Measurements from ENCODE around the gene AFMID. TPM values are rescaled to one million over a fixed set of nuclear protein-coding genes. Genes with fewer than 3 reads are reported as not detected.

The AFMID gene
- total and polyA plus RNA-seq, 9 of the 15 experiments (the other 6 are each of a cell fraction or from before 2014, with no cell fraction given), result 62.1 to 188 (median 74.4) TPM

DNA sequence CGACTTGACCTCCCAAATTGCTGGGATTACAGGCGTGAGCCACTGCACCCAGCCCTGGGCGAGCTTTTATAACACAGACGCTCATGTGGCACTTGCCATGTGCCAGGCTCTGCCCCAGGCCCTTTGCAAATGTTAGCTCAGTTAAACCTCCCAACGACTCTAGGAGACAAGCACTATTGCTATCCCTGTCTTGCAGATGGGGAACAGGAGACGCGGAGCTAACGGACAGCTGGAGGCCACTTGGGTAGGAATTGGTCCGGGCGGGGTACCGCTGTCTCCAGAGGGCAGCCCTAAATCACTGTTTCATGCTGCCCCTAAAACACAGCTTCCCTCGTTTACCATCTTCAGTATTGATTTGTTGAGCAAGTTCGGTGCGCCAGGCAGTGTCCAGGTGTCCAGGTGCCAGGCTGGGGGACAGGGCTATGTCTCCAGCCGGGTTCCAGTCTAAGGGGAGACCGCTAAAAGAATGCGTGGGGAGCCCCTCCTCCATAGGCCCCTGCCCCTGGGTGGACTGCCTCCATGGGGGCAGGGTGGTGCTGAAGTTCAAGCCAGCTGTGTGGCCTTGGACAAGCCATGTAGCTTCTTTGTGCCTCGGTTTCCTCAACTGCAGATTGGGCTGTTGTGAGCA, 68.0 kb downstream of the AFMID start (continued):
- TF ChIP-seq, protein P1, sequence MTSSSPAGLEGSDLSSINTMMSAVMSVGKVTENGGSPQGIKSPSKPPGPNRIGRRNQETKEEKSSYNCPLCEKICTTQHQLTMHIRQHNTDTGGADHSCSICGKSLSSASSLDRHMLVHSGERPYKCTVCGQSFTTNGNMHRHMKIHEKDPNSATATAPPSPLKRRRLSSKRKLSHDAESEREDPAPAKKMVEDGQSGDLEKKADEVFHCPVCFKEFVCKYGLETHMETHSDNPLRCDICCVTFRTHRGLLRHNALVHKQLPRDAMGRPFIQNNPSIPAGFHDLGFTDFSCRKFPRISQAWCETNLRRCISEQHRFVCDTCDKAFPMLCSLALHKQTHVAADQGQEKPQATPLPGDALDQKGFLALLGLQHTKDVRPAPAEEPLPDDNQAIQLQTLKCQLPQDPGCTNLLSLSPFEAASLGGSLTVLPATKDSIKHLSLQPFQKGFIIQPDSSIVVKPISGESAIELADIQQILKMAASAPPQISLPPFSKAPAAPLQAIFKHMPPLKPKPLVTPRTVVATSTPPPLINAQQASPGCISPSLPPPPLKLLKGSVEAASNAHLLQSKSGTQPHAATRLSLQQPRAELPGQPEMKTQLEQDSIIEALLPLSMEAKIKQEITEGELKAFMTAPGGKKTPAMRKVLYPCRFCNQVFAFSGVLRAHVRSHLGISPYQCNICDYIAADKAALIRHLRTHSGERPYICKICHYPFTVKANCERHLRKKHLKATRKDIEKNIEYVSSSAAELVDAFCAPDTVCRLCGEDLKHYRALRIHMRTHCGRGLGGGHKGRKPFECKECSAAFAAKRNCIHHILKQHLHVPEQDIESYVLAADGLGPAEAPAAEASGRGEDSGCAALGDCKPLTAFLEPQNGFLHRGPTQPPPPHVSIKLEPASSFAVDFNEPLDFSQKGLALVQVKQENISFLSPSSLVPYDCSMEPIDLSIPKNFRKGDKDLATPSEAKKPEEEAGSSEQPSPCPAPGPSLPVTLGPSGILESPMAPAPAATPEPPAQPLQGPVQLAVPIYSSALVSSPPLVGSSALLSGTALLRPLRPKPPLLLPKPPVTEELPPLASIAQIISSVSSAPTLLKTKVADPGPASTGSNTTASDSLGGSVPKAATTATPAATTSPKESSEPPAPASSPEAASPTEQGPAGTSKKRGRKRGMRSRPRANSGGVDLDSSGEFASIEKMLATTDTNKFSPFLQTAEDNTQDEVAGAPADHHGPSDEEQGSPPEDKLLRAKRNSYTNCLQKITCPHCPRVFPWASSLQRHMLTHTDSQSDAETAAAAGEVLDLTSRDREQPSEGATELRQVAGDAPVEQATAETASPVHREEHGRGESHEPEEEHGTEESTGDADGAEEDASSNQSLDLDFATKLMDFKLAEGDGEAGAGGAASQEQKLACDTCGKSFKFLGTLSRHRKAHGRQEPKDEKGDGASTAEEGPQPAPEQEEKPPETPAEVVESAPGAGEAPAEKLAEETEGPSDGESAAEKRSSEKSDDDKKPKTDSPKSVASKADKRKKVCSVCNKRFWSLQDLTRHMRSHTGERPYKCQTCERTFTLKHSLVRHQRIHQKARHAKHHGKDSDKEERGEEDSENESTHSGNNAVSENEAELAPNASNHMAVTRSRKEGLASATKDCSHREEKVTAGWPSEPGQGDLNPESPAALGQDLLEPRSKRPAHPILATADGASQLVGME (CRISPR knock-in tag; IDR thresholded peaks at IDR 0.05), result no peak
- TF ChIP-seq ADNP (tag; IDR thresholded peaks at IDR 0.05) (peak; percentile 16), U2AF2 (optimal IDR thresholded peaks at IDR 0.05; ENCODE audit: low read depth, low read length) (no peak), GATAD2A (IDR thresholded peaks at IDR 0.05) (no peak), SRSF9 (IDR thresholded peaks at IDR 0.05; ENCODE audit: borderline replicate concordance, low read depth, low read length) (no peak), SMAD2 (IDR thresholded peaks at IDR 0.05; ENCODE audit: low read depth, low read length) (no peak), HMG20B (CRISPR knock-in tag; IDR thresholded peaks at IDR 0.05) (no peak), ARID1B (IDR thresholded peaks at IDR 0.05) (no peak), BCOR (IDR thresholded peaks at IDR 0.05) (0 out of 2 replicates have a peak, but pooled peaks have one; percentile 20), ZNF212 (CRISPR knock-in tag; IDR thresholded peaks at IDR 0.05) (no peak), TRIM24 (IDR thresholded peaks at IDR 0.05) (0 out of 4 replicates have a peak, but pooled peaks of 1 of the 2 experiments have one; percentile 2), MAZ (CRISPR knock-in tag; conservative IDR thresholded peaks at IDR 0.05 in 1 of 2, IDR thresholded peaks at IDR 0.05 in 1 of 2) (no peak), STAT5B (CRISPR knock-in tag; IDR thresholded peaks at IDR 0.05) (no peak), PML (IDR thresholded peaks at IDR 0.05; ENCODE audit: low read length) (no peak), TAF15 (IDR thresholded peaks at IDR 0.05; ENCODE audit: low read depth, low read length) (no peak), TARDBP (IDR thresholded peaks at IDR 0.05) (no peak), WHSC1 (IDR thresholded peaks at IDR 0.05; ENCODE audit: low read length) (no peak), ESRRB (CRISPR knock-in tag; IDR thresholded peaks at IDR 0.05; ENCODE audit: borderline replicate concordance) (no peak)
- TF ChIP-seq, protein P2, sequence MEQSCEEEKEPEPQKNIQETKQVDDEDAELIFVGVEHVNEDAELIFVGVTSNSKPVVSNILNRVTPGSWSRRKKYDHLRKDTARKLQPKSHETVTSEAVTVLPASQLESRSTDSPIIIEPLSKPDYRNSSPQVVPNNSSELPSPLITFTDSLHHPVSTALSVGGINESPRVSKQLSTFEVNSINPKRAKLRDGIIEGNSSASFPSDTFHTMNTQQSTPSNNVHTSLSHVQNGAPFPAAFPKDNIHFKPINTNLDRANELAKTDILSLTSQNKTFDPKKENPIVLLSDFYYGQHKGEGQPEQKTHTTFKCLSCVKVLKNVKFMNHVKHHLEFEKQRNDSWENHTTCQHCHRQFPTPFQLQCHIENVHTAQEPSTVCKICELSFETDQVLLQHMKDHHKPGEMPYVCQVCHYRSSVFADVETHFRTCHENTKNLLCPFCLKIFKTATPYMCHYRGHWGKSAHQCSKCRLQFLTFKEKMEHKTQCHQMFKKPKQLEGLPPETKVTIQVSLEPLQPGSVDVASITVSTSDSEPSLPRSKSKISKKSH (CRISPR knock-in tag; IDR thresholded peaks at IDR 0.05), result no peak
- TF ChIP-seq, protein P3, sequence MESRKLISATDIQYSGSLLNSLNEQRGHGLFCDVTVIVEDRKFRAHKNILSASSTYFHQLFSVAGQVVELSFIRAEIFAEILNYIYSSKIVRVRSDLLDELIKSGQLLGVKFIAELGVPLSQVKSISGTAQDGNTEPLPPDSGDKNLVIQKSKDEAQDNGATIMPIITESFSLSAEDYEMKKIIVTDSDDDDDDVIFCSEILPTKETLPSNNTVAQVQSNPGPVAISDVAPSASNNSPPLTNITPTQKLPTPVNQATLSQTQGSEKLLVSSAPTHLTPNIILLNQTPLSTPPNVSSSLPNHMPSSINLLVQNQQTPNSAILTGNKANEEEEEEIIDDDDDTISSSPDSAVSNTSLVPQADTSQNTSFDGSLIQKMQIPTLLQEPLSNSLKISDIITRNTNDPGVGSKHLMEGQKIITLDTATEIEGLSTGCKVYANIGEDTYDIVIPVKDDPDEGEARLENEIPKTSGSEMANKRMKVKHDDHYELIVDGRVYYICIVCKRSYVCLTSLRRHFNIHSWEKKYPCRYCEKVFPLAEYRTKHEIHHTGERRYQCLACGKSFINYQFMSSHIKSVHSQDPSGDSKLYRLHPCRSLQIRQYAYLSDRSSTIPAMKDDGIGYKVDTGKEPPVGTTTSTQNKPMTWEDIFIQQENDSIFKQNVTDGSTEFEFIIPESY (CRISPR knock-in tag; IDR thresholded peaks at IDR 0.05), result peak; percentile 91
- TF ChIP-seq, protein P4, sequence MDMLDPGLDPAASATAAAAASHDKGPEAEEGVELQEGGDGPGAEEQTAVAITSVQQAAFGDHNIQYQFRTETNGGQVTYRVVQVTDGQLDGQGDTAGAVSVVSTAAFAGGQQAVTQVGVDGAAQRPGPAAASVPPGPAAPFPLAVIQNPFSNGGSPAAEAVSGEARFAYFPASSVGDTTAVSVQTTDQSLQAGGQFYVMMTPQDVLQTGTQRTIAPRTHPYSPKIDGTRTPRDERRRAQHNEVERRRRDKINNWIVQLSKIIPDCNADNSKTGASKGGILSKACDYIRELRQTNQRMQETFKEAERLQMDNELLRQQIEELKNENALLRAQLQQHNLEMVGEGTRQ (CRISPR knock-in tag; IDR thresholded peaks at IDR 0.05), result no peak
